Astrocyte of the hippocampus (primary cell): Measurements from ENCODE around the gene DES.
"Not testable (repeated sequence)": the region's sequence is repeated elsewhere in the genome, so short reads cannot be mapped to it uniquely, and the experiment has no call there.

ENCODE experiments used
- DNase-seq: peaks from one replicate; pipeline ENCODE4 v3.0.0; 2011; ENCODE audit warnings: low read depth, low spot score

DES gene

GRCh38 chr2:219418155-219419011 lies at the start of gene DES:
Gene DES (plus strand): TSS chr2:219418377. CDS start chr2:219418463, 86 bp downstream.
- DNase-seq: no peak

- peak; percentile 95 for DNase-seq
Measured at GRCh38 chr2:219368690-219369191, 49.4 kb upstream of the DES start.

GRCh38 chr2:219369447-219369861 lies 48.7 kb upstream of the DES start:
- peak; percentile 80 for DNase-seq

- DNase-seq: no peak
Measured at GRCh38 chr2:219378163-219378851, 39.9 kb upstream of the DES start.

GRCh38 chr2:219380926-219381325 lies 37.3 kb upstream of the DES start:
- no peak for DNase-seq

- no peak for DNase-seq
Measured at GRCh38 chr2:219381448-219381847, 36.7 kb upstream of the DES start.

GRCh38 chr2:219384083-219384713 lies 34.0 kb upstream of the DES start:
- DNase-seq: no peak

- DNase-seq: no peak
Measured at GRCh38 chr2:219384859-219385258, 33.3 kb upstream of the DES start.

- DNase-seq: no peak
Measured at GRCh38 chr2:219385958-219386520, 32.1 kb upstream of the DES start.

- DNase-seq: peak; percentile 28
Measured at GRCh38 chr2:219386532-219387280, 31.5 kb upstream of the DES start.

GRCh38 chr2:219387306-219388120 lies 30.7 kb upstream of the DES start, which contains the start of gene DNPEP:
Gene DNPEP (minus strand): TSS chr2:219387912. CDS start chr2:219387794, 118 bp downstream.
- peak; percentile 96 for DNase-seq

GRCh38 chr2:219388121-219388906 lies 29.9 kb upstream of the DES start:
- DNase-seq: peak; percentile 99

GRCh38 chr2:219388907-219389156 lies 29.3 kb upstream of the DES start:
- no peak for DNase-seq

- no peak for DNase-seq
Measured at GRCh38 chr2:219392754-219393153, 25.4 kb upstream of the DES start.

GRCh38 chr2:219395056-219395455 lies 23.1 kb upstream of the DES start:
- DNase-seq: not testable (repeated sequence)

GRCh38 chr2:219395609-219396008 lies 22.6 kb upstream of the DES start:
- DNase-seq: no peak

GRCh38 chr2:219396863-219397457 lies 21.2 kb upstream of the DES start:
- no peak for DNase-seq

- no peak for DNase-seq
Measured at GRCh38 chr2:219398721-219399363, 19.3 kb upstream of the DES start.
